NCI-H1930 (cell line): Measurements from ENCODE around the gene CHST1.

Experiments
- DNase-seq, 2 experiments: peaks; one replicate each; lab custom pipeline; 2025; lab: John Stamatoyannopoulos, UW

The CHST1 gene

DNA sequence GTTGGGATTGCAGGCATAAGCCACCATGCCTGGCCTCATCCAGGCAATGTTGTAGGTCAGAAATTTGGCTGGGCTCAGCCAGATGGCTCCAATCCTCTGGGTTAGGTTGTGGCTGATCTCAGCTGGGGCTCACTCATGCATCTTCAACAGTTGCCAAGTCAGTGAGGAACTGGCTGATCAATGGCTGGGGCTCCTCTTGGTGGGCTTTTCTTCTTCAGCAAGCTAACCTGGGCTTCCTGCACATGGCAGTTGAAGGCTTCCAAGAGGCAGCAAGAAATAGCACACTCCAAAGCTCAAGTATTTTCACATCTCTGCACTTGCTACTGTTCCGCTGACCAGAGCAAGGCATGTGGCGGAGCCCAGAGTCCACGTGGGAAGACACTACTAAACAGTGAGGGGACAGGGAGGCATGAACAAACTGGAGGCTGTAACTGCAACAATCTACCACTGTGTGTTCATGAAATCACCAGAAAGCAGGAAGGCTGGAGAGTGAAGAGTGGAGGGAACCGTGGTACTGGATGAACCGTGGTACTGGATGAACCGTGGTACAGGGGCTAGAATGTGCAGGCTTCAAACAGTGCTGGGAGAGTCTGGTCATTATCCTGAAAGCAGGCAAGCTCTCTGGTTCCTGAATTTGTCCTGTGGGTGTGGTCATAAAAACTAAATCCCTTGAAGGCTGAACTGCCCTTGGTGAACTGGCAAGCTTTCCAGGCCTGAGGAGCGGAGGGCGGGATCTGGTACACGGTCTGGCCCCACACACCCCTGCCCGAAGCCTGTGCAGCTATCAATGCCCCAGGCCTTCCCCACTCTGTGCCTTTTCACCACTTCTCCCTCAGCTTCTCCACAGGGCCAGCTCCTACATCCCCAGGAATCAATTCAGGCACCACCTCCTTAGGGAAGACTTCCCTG lies 20.2 kb downstream of the CHST1 start:
- DNase-seq, result no peak

DNA sequence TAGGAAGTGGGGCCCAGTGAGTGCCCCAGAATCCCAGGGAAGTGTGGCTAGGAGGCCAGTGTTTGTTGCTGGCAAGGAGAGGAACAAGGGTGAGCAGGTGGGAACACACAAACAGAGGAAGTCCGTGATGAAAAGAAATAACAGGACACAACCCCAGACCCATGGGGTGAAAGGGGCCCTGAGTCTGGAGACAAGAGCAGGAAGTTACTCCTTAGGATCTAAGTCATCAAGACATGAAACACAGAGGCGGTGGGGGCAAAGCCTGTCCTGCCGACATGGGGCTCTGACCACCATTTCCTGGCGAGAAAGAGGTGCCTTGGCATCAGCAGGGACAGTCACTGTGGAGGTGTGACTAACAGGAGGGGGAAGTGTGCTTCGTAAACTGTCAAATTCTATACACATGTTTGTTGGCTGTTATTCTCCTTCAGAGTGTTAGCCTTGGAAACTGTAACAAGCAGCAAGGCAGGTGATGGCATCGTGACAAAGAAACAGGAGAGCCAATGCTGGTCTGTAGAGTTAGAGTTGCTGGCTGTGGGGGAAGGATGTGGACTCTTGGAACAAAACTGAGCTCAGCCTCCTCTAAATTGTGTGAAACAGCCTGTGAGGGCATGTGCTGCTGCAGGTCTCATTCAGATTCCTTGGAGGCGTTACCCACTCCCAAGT lies 21.7 kb downstream of the CHST1 start:
- DNase-seq, result no peak

DNA sequence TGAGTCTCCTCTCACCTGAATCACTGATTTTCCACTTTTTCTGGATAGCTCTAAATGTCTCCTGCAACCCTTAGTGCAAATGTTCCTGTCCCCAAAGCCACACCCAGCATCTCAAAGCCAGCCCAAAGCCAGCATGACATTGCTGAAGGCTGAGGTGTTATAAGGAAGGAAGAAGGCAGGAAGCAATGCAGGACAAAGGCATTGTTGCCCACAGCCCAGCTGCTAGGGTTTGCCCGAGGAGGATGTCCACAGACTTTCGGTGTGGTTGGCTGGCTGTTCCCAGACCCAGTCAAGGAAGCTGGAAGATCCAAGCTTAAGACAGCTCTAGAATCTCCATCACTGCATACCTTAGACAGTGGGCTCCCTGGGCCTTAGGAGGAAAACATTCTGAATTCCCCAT lies 23.5 kb downstream of the CHST1 start:
- no peak for DNase-seq

- no peak for DNase-seq
These were observed 27.4 kb downstream of the CHST1 start for GRCh38 chr11:45638051-45638450.

DNA sequence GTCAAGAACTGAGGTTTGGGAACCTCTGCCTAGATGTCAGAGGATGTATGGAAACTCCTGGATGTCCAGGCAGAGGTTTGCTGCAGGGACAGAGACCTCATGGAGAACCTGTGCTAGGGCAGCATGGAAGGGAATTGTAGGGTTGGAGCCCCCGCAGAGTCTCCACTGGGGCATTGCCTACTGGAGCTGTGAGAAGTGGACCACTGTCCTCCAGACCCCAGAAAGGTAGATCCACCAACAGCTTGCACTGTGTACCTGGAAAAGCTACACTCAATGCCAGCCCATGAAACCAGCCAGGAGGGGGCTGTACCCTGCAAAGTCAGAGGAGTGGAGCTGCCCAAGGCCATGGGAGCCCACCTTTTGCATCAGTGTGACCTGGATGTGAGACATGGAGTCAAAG lies 29.5 kb downstream of the CHST1 start:
- DNase-seq, result no peak

- no peak for DNase-seq
These were observed 39.8 kb downstream of the CHST1 start for GRCh38 chr11:45625611-45626010.

- DNase-seq, result no peak
These were observed 41.3 kb downstream of the CHST1 start for GRCh38 chr11:45624095-45624494.

DNA sequence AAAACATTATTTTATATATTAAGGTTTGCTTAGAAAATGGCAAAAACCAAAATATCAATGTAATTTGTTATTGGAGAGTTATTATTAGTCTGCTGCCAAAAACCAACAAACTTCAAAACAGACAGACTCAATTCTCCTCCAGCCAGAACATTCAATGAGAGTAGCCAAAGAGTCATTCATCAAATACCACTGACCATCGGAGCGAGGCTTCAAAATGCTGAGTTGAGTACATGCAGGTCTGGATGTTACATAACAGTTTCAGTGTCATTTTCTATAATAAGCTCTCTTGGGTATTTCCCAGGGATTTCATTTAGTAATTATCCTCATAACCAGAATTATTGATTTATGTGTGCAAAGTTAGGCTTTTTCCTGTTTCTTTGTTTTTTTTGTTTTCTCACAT lies 42.6 kb downstream of the CHST1 start:
- no peak for DNase-seq

DNA sequence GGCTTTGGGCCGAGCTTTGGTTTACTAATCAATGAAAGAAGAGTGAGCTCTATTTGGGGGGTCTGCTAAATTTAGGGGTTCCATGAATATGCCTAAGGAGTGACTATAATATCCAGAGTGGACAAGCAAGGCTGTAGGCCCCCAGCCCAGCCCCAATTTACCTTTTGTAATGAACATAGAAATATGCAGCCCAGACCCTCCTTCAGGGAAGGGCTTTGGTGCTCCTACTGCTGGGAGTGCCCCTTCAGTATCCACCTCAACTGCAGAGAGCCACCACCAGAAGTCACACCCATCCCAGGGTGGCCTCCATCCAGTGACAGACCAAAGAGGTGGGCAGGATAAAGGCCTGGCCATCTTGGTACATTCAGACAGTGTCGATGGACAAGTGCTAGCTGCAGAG lies 43.1 kb downstream of the CHST1 start:
- DNase-seq, result no peak

DNA sequence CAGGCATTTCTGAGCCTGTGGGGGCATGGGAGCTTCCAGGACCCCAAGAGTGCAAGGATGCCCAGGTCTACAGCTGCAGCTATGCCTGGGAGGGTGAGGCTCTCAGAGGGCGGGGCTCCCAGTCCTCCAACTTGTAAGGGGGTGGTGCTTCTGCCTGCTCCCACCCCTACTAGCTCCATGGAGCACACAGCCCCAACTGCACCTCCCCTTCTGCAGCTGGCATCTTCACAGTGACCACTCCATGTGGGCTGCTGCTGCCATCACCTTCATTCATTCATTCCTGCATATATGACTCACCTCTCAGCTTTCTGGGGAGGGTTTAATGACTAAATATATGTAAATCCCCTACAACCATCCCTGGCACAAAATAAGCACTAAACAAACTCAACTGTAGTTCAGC lies 43.8 kb downstream of the CHST1 start:
- DNase-seq, result no peak

GRCh38 chr11:45620243-45620642 lies 45.2 kb downstream of the CHST1 start:
- DNase-seq, result no peak

DNA sequence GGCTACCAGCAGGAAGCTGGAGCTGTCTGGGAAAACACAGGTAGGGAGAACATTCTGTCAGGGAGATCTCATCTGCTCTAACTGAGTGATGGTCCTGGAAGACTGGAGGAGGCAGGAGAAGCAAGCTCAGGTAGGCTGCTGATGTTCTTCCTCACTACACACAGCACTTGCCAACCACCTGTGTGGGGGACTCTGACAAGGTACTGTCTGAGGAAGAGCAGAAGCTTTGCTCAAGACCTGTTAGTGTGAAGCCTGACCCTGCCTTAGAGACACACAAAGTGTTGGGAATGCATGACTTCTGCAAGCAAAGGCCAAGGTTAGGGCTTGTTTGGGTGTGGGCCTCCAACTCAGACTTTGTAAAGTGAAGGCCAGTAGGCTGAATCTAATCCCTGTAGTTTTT lies 46.5 kb downstream of the CHST1 start:
- no peak for DNase-seq

- no peak for DNase-seq
These were observed 47.4 kb downstream of the CHST1 start for GRCh38 chr11:45617871-45618601.

DNA sequence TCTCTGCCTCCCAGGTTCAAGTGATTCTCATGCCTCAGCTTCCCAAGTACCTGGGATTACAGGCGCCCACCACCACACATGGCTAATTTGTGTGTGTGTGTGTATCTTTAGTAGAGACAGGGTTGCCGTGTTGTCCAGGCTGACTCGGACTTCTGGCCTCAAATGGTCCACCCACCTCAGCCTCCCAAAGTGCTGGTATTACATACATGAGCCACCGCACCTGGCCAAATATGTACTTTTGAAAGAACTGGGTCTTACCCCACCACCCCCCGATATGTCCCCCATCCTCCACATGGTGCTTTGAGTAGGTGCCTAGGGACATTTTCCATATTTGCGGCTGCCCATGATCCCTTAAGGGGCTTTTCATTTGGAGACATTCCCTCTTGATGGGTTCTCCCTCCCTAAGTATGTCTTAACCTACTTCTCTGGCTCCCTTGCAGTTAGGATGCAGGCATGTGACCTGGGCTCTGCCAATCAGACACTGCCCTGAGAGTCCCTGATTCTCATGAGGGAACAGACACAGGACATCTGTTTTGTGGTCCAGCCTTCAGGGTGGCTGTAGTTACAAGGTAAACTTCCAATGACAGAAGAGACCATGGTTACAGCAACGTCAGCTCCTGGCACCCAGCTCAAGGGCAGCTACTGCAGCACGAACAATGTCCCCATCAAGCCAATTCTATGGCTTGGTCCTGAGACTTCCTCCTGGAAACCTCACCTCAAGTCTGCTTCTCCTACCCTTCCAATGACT lies 48.4 kb downstream of the CHST1 start:
- no peak for DNase-seq

DNA sequence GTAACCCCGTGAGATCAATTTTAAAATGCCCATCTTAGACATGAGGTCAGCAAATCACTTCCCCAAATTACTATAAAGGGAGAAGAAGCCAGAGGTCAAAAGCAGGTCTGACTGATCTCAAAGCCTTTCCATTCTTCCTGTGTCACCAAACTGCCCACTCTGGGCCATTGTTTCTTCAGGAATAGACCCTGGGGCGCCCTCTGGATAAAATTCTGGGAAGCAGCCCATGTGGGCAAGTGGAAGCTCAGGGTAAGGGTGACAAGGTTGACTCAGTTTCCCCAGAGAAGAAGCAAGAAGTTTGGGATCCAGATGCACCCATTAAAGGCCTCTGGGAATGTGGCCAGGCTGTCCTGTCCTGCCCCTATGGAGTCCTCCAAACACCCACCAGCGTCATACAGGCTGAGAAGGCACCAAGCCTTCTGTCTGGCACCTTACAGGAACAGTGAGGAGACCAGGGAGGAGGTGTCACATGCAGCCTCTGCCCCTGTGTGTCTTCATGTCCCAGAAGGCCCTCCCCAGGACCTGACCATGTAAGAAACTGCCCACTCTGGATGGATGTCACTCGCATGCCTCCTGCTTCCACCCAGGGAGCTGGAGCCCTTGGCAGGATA lies 50.1 kb downstream of the CHST1 start:
- DNase-seq, result no peak

DNA sequence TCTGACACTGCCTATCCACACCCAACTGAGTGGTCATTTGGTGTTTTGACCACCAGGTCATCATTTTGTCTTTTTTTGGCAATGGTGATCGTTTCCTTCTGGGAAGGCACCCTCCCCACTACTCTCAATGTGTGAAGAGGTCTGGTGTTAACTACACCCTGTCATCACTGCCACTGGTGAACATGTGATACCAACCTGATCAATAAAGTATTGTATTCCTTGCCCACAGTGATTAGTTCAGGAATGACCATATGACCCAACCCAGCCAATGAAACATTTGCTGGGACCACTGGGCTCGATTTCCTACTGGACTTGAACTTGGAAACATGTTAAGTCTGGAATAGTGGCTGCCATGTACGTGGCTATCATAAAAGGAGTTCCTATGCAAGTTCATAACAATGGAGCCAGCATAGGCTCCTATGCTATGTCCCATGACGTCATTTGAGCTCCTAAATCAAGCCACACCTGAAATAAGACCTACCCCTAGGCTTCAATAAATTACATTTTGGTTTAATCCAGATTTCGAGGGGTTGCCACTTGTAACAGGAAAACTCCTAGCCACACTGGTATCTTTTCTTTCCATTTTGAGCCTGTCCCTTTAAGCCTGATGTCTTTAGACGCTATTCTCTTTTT lies 51.1 kb downstream of the CHST1 start:
- DNase-seq, result no peak

DNA sequence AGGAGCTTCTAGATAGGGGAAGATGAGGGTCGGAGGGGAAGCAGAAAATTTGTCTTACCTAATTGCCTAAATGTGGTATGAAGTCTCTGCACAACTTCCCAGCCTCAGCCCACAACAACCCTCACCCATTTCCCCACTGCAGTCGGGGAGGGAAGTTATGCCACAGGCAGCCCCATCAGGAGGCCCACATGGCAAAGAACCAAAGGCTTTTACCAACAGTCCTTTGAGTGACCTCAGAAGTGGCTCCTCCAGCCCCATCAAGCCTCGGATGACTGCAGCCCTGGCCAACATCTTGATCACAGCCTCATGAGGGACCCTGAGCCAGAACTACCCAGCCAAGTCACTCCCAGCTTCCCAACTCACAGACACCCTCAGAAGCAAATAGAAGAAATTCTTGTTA lies 54.8 kb downstream of the CHST1 start:
- no peak for DNase-seq

DNA sequence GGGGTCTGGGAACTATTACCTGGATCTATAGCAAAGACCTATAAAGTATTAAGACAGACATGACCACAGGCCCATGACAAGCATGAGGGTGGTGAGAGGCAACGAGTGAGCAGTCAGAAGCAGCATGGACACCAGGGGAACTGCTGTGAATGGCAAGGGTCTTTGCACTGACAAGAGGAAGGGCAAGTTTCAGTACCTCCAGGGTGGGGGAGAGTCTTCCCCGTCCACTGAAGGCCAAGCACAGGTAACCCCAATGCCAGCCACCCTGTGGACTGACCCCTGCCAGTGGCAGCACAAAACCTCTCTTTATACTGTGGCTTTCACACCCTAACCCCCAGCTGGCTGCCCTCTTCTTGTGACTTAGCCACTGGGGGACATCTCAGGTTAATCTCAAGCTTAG lies 55.5 kb downstream of the CHST1 start:
- no peak for DNase-seq

DNA sequence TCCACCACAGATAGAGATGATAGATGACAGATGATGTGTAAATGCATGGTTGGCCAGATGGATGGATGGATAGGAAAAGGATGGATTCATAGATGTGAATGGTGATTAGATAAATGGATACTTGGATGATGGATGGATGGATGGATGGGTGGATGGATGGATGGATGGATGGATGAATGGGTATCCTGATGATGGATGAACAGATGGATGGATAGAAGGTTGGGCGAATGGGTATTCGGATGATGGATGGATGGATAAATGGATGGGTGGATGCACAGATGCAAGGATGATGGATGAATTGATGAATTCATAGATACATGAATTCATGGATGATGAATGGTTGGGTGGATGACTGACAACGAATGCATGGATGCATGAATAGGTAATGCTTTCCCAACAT lies 56.1 kb downstream of the CHST1 start:
- no peak for DNase-seq

GRCh38 chr11:45607995-45608394 lies 57.4 kb downstream of the CHST1 start:
- no peak for DNase-seq
